DOHH2 (cell line): Measurements from ENCODE around the gene MGRN1.

ENCODE experiments used
- H3F3A ChIP-seq: fragments of 200-600 bp; sonication (generic), shearing (Covaris generic); 2 replicates; pipeline ENCODE4 v1.6.0; 2016; ENCODE audit warnings: antibody characterized with exemption, mild to moderate bottlenecking; ENCODE audit not compliant: control insufficient read depth, insufficient read depth
- H3K27ac ChIP-seq: fragments of 200-600 bp; sonication (generic); 2 replicates; pipeline ENCODE4 v1.5.1; 2014; ENCODE audit warnings: low read depth, mild to moderate bottlenecking, low read length, moderate library complexity
- H3K27me3 ChIP-seq: fragments of 200-600 bp; sonication (generic); 2 replicates; pipeline ENCODE4 v1.6.1; 2014; ENCODE audit warnings: mild to moderate bottlenecking, low read length, mixed read lengths; ENCODE audit not compliant: control insufficient read depth
- H3K36me3 ChIP-seq: fragments of 200-600 bp; sonication (generic); 2 replicates; pipeline ENCODE4 v1.6.1; 2014; ENCODE audit warnings: mild to moderate bottlenecking, low read length, moderate library complexity, mixed read lengths; ENCODE audit not compliant: control insufficient read depth
- H3K4me1 ChIP-seq: fragments of 200-600 bp; sonication (generic); 2 replicates; pipeline ENCODE4 v1.6.1; 2014; ENCODE audit warnings: mild to moderate bottlenecking, low read length, mixed read lengths; ENCODE audit not compliant: control insufficient read depth
- H3K4me2 ChIP-seq: fragments of 200-600 bp; sonication (generic); 2 replicates; pipeline ENCODE4 v1.6.0; 2014; ENCODE audit warnings: mild to moderate bottlenecking, low read length, moderate library complexity
- H3K4me3 ChIP-seq: fragments of 200-600 bp; sonication (generic); 2 replicates; pipeline ENCODE4 v1.5.1; 2014; ENCODE audit warnings: mild to moderate bottlenecking, low read length, mixed read lengths
- H3K79me2 ChIP-seq: fragments of 200-600 bp; sonication (generic); 2 replicates; pipeline ENCODE4 v1.6.1; 2014; ENCODE audit warnings: mild to moderate bottlenecking, low read length, mixed read lengths; ENCODE audit not compliant: control insufficient read depth
- H3K9me2 ChIP-seq: fragments of 200-600 bp; sonication (generic); replicated peaks from 2 replicates; pipeline ENCODE4 v1.6.1; 2014; ENCODE audit warnings: mild to moderate bottlenecking, low read length, mixed read lengths; ENCODE audit not compliant: control insufficient read depth
- H3K9me3 ChIP-seq: fragments of 200-600 bp; sonication (generic); 2 replicates; pipeline ENCODE4 v1.6.1; 2014; ENCODE audit warnings: antibody characterized with exemption, low read length, mixed read lengths; ENCODE audit not compliant: control insufficient read depth, insufficient read depth
- H4K20me1 ChIP-seq: fragments of 200-600 bp; sonication (generic); 2 replicates; pipeline ENCODE4 v1.6.0; 2014; ENCODE audit warnings: low read depth, mild to moderate bottlenecking, antibody characterized with exemption, low read length, moderate library complexity; ENCODE audit not compliant: control insufficient read depth, insufficient read depth
- EZH2phosphoT487 ChIP-seq: fragments of 200-600 bp; sonication (generic); IDR thresholded peaks from 2 replicates; pipeline ENCODE4 v1.6.1; 2017; ENCODE audit warnings: borderline replicate concordance, mild to moderate bottlenecking, antibody characterized with exemption, low read length, moderate library complexity, mixed read lengths
- TF ChIP-seq, protein P1 (sequence below): fragments of 200-600 bp; sonication (generic); IDR thresholded peaks from one replicate; pipeline ENCODE4 v1.5.1; 2014; ENCODE audit warnings: antibody characterized with exemption, mild to moderate bottlenecking, low read depth, low read length; ENCODE audit not compliant: poor library complexity, severe bottlenecking

The MGRN1 gene

DNA sequence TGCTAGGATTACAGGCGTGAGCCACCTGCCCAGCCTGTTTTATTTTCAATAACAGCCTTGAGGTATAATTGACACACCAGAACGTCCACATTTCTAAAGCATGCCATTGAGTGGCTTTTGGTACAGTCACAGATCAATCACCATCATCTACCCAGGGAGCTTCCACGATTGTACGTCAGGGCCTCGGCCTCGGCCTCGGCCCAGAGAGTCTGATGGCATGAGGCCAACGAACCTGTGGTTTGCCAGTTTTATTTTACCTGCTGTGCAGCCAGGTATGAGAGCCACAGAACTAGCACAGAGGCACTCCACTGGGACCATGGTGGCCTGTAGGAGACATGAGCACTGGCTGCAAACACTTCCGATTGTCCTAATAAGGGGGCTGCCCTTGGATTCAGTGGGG lies 18.3 kb upstream of the MGRN1 start:
- Histone ChIP-seq H3K27me3 (no peaks in the 10 kb centered on the region), H3K9me3 (no peaks in the 10 kb centered on the region), H3K79me2 (peaks cover 7% of the 10 kb centered on the region), H3K9me2 (no peaks in the 10 kb centered on the region), H4K20me1 (no peaks in the 10 kb centered on the region), H3K4me1 (no peaks in the 10 kb centered on the region), H3K36me3 (peaks cover 3% of the 10 kb centered on the region; the same call in 1 of the 2 replicates), H3K4me3 (no peak overlapping the region), H3F3A (no peaks in the 10 kb centered on the region), H3K4me2 (no peak overlapping the region), H3K27ac (no peak overlapping the region)
- TF ChIP-seq, protein P1, sequence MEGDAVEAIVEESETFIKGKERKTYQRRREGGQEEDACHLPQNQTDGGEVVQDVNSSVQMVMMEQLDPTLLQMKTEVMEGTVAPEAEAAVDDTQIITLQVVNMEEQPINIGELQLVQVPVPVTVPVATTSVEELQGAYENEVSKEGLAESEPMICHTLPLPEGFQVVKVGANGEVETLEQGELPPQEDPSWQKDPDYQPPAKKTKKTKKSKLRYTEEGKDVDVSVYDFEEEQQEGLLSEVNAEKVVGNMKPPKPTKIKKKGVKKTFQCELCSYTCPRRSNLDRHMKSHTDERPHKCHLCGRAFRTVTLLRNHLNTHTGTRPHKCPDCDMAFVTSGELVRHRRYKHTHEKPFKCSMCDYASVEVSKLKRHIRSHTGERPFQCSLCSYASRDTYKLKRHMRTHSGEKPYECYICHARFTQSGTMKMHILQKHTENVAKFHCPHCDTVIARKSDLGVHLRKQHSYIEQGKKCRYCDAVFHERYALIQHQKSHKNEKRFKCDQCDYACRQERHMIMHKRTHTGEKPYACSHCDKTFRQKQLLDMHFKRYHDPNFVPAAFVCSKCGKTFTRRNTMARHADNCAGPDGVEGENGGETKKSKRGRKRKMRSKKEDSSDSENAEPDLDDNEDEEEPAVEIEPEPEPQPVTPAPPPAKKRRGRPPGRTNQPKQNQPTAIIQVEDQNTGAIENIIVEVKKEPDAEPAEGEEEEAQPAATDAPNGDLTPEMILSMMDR = no peak
- TF ChIP-seq EZH2phosphoT487 = no peak

DNA sequence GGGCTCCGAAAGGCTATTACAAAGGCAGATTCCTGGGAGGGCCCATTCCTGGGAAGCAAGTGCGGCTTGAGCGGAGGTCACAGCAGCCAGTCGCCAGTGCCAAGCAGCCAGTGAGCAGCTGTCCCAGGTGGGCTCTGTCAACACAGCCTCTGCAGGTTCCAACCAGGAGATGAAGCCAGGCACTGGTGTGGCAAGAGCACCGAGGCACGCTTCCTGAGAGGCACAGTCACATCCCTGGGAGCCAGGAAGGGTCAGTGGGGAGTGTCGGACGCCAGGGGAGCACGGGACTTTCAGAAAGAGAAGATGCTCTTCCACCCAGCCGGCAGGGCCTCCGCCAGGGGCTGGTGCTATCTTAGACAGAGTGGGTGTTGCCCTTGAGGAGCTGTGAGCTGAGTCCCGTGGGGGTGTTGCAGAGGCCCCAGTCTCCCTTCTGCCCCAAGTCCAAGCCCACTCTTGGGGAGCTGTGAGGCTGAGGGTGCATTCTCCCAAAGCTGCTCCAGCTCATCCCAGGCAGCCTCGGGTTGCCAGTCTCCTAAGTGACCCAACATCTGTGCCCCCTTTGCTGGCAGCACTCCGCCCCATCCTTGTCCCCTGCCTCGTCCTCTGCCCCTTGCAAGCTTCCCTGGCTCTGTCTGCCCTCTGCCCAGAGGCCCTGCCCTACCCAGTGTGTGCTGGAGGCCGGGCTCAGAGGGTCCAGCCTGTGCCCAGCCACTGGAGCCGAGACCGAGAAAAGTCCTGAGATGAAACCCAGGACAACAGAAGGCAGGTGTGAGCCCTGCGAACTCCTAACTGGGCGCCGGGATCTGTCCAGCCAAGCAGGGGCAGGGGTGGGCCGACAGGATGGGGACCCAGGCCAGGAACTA lies 16.6 kb upstream of the MGRN1 start:
- Histone ChIP-seq H3K27ac (no peak overlapping the region), H3F3A (no peaks in the 10 kb centered on the region), H3K9me2 (no peaks in the 10 kb centered on the region), H4K20me1 (no peaks in the 10 kb centered on the region; the same call in 1 of the 2 replicates), H3K4me2 (no peak overlapping the region), H3K9me3 (no peaks in the 10 kb centered on the region), H3K4me3 (no peak overlapping the region), H3K4me1 (peaks cover 3% of the 10 kb centered on the region), H3K27me3 (no peaks in the 10 kb centered on the region), H3K79me2 (peaks cover 24% of the 10 kb centered on the region), H3K36me3 (peaks cover 3% of the 10 kb centered on the region; the same call in 1 of the 2 replicates)
- no peak for TF ChIP-seq EZH2phosphoT487
- TF ChIP-seq, protein P1 = no peak

DNA sequence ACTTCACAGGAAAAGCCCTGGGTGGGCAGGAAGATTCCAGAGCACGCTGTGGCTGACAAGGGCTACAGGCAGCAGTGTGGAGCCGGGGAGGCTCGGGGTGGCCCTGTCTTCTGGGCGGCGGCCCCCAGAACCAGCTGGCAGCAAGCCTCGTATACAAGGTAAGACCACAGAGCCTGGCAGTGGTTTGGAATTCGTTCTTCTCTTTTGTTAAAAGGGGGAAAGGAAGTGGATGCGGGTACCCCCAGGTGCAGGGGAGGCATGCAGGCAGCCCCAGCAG lies 16.0 kb upstream of the MGRN1 start:
- Histone ChIP-seq H3K9me2 (no peaks in the 10 kb centered on the region), H3K27me3 (no peaks in the 10 kb centered on the region), H3K4me2 (no peak overlapping the region), H3K4me3 (no peak overlapping the region), H3K79me2 (peaks cover 30% of the 10 kb centered on the region), H3F3A (no peaks in the 10 kb centered on the region), H3K36me3 (peaks cover 3% of the 10 kb centered on the region; the same call in 1 of the 2 replicates), H3K9me3 (no peaks in the 10 kb centered on the region), H4K20me1 (peaks cover 3% of the 10 kb centered on the region), H3K4me1 (peaks cover 8% of the 10 kb centered on the region), H3K27ac (no peak overlapping the region)
- TF ChIP-seq, protein P1 = no peak
- TF ChIP-seq EZH2phosphoT487 = no peak
